GM12878 (cell line): ENCODE results near the gene PHB1. TPM values are rescaled to one million over a fixed set of nuclear protein-coding genes. Genes with fewer than 3 reads are reported as not detected.

Experiments used
- ATAC-seq: fragments of 200-7000 bp; cut with Tn5 transposase; 3 replicates; pipeline ENCODE4 v1.9.1; 2020; ENCODE audit warnings: mild to moderate bottlenecking, moderate library complexity
- BruUV-seq: library from RNA; stranded (reverse); fragments of 400-500 nt; replicated peaks from 2 replicates; lab custom pipeline; 2021; lab: Mats Ljungman, UMichigan
- CTCF ChIA-PET: fragments of 300-600 bp; sonication (Branson Sonifier 250); formaldehyde crosslinking; extraction: SDS; loops from one replicate; lab custom pipeline; 2021; ENCODE audit warnings: inconsistent platforms; lab: Yijun Ruan, JAX
- POLR2A ChIA-PET: fragments of 350-600 bp; formaldehyde crosslinking; extraction: SDS; loops from one replicate; lab custom pipeline; 2021; ENCODE audit warnings: inconsistent platforms; lab: Charles Lee
- RAD21 ChIA-PET: fragments of 300-600 bp; sonication (Branson Sonifier 250); formaldehyde crosslinking; loops from one replicate; lab custom pipeline; 2023; ENCODE audit warnings: antibody characterized with exemption; ENCODE audit not compliant: unreplicated experiment; lab: Charles Lee
- SMC1A ChIA-PET: fragments of 300-600 bp; sonication (Branson Sonifier 250); formaldehyde crosslinking; loops from one replicate; lab custom pipeline; 2023; ENCODE audit not compliant: unreplicated experiment, uncharacterized antibody; lab: Charles Lee
- DNase-seq: peaks from one replicate; pipeline ENCODE4 v3.0.0-alpha.2; 2011; ENCODE audit warnings: low read depth, low spot score
- FAIRE-seq: peaks from 3 replicates; lab custom pipeline; 2011; peaks lifted over from hg19 to GRCh38; lab: Jason Lieb, UNC
- H2AFZ ChIP-seq: 2 replicates; pipeline ENCODE4 v1.6.0; 2011; ENCODE audit warnings: low read depth, low read length, control low read depth; ENCODE audit not compliant: control insufficient read depth
- H3K27ac ChIP-seq: 2 replicates; pipeline ENCODE4 v1.5.1; 2011; ENCODE audit warnings: control low read depth; ENCODE audit not compliant: control insufficient read depth, insufficient read depth
- H3K27me3 ChIP-seq, 2 experiments: replicated peaks in 1 of 2; 2 replicates each; pipeline versions ENCODE4 v1.6.0 to v1.6.1; 2011; ENCODE audit warnings: low read length in 1 of 2; ENCODE audit not compliant: control insufficient read depth in 2 of 2, insufficient read depth in 2 of 2
- H3K36me3 ChIP-seq, 2 experiments: 2 replicates each; pipeline ENCODE4 v1.5.1; 2011; ENCODE audit warnings: low read length in 1 of 2; ENCODE audit not compliant: control insufficient read depth in 2 of 2, insufficient read depth in 2 of 2
- H3K4me1 ChIP-seq: 2 replicates; pipeline ENCODE4 v1.6.1; 2011; ENCODE audit warnings: mild to moderate bottlenecking, low read length, moderate library complexity, mixed read lengths; ENCODE audit not compliant: control insufficient read depth, insufficient read depth
- H3K4me2 ChIP-seq: 2 replicates; pipeline ENCODE4 v1.6.0; 2011; ENCODE audit warnings: control low read depth; ENCODE audit not compliant: control insufficient read depth, insufficient read depth
- H3K4me3 ChIP-seq: fragments of 200-600 bp; sonication (generic); 2 replicates; pipeline ENCODE4 v1.5.1; 2016
- H3K79me2 ChIP-seq: 2 replicates; pipeline ENCODE4 v1.6.0; 2011; ENCODE audit warnings: low read length; ENCODE audit not compliant: control insufficient read depth, insufficient read depth
- H3K9ac ChIP-seq: 2 replicates; pipeline ENCODE4 v1.8.0; 2011; ENCODE audit warnings: low read length, control low read depth, mixed read lengths; ENCODE audit not compliant: control insufficient read depth, insufficient read depth
- H3K9me3 ChIP-seq: replicated peaks from 3 replicates; pipeline ENCODE4 v1.5.1; 2011; ENCODE audit warnings: mild to moderate bottlenecking, low read length; ENCODE audit not compliant: control insufficient read depth, insufficient read depth
- H4K20me1 ChIP-seq: 2 replicates; pipeline ENCODE4 v1.6.0; 2011; ENCODE audit not compliant: control insufficient read depth, insufficient read depth
- ATF7 ChIP-seq: fragments of 450-650 bp; IDR thresholded peaks from 2 replicates; pipeline ENCODE4 v1.6.1; 2016; ENCODE audit warnings: low read depth, mild to moderate bottlenecking
- CBX3 ChIP-seq: fragments of 200-600 bp; sonication (generic); IDR thresholded peaks from 2 replicates; pipeline ENCODE4 v1.6.1; 2016; ENCODE audit warnings: low read depth, borderline replicate concordance
- CBX5 ChIP-seq: sonication (generic); IDR thresholded peaks from 2 replicates; pipeline ENCODE4 v1.6.1; 2016; ENCODE audit warnings: low read depth, moderate library complexity, mild to moderate bottlenecking, inconsistent platforms
- CHD4 ChIP-seq: fragments of 200-600 bp; sonication (generic); IDR thresholded peaks from 2 replicates; pipeline ENCODE4 v1.6.1; 2016; ENCODE audit warnings: mild to moderate bottlenecking
- DPF2 ChIP-seq: fragments of 450-650 bp; IDR thresholded peaks from 2 replicates; pipeline ENCODE4 v1.6.1; 2017; ENCODE audit warnings: mild to moderate bottlenecking
- ETV6 ChIP-seq, 2 experiments: fragments of 450-650 bp in 1 of 2; IDR thresholded peaks in 1 of 2; conservative IDR thresholded peaks in 1 of 2; 2 replicates each; pipeline ENCODE4 v1.6.1; 2014; ENCODE audit warnings: antibody characterized with exemption in 1 of 2, borderline replicate concordance in 1 of 2, low read depth in 1 of 2, mild to moderate bottlenecking in 1 of 2, moderate library complexity in 1 of 2
- NR2C1 ChIP-seq: fragments of 450-650 bp; IDR thresholded peaks from 2 replicates; pipeline ENCODE4 v1.6.1; 2017; ENCODE audit warnings: antibody characterized with exemption, mild to moderate bottlenecking, moderate library complexity
- SP1 ChIP-seq: IDR thresholded peaks from one replicate; pipeline ENCODE4 v1.6.1; 2011; ENCODE audit warnings: low read depth, low read length
- WRNIP1 ChIP-seq: IDR thresholded peaks from 2 replicates; pipeline ENCODE4 v1.6.1; 2011; ENCODE audit warnings: low read depth, low read length, improper control_type of control experiment, borderline replicate concordance
- YY1 ChIP-seq: IDR thresholded peaks from 2 replicates; pipeline ENCODE4 v1.6.1; 2011; ENCODE audit warnings: low read depth, mild to moderate bottlenecking, low read length
- WGBS: methylation state at CpG from one replicate; pipeline ENCODE4 v1.1.6; 2016; ENCODE audit warnings: low lambda C conversion rate; ENCODE audit not compliant: insufficient replicate concordance, insufficient coverage; ENCODE audit errors: missing lambda C conversion rate; 5-methylcytosine and 5-hydroxymethylcytosine counted together
- in situ Hi-C: fragments of 300-500 bp; cut with MboI; formaldehyde crosslinking; loops from 9 replicates; pipeline ENCODE4 v1.14.3; 2018; ENCODE audit warnings: mixed read lengths
- intact Hi-C: fragments of 100-400 bp; cut with micrococcal nuclease; formaldehyde crosslinking; loops from one replicate; pipeline ENCODE4 v1.14.2; 2022; ENCODE audit not compliant: unreplicated experiment
- polyA plus RNA-seq, 11 experiments: library from polyadenylated mRNA; depleted of rRNA in 4 of 11; unstranded in 6 of 11; stranded (reverse) in 5 of 11; fragments of >200 nt; fragmentation: Nextera tagmentation in 4 of 11; fragmentation: Illumina TruSeq in 1 of 11; extraction: Ambion mirVana in 4 of 11; extraction: Trizol in 1 of 11; gene quantifications; 1 replicate in 1 of 11; 2 replicates in 10 of 11; pipeline versions ENCODE4 v1.2.1 to v1.2.3, GENCODE V29; 2011 to 2016; ENCODE audit warnings: inconsistent platforms in 2 of 11, missing spikeins in 2 of 11, low read depth in 1 of 11
- total RNA-seq, 4 experiments: library from RNA; depleted of rRNA in 3 of 4; stranded (reverse); fragments of >200 nt in 3 of 4; fragmentation: Illumina TruSeq in 1 of 4; extraction: Trizol in 1 of 4; gene quantifications; 2 replicates each; pipeline versions ENCODE4 v1.2.1 to v1.2.3, GENCODE V29; 2013 to 2021
- TF ChIP-seq, protein P1 (sequence below): IDR thresholded peaks from 2 replicates; pipeline ENCODE4 v1.6.1; 2012; ENCODE audit warnings: improper control_type of control experiment, low read depth, low read length; ENCODE audit not compliant: insufficient replicate concordance
- TF ChIP-seq, protein P2 (sequence below): fragments of 450-650 bp; IDR thresholded peaks from 2 replicates; pipeline ENCODE4 v1.6.1; 2018; ENCODE audit warnings: mild to moderate bottlenecking, low read depth, moderate library complexity; ENCODE audit not compliant: partially characterized antibody

PHB1 gene
- total and polyA plus RNA-seq, 10 of the 15 experiments (the other 5 are each of a cell fraction or from before 2014, with no cell fraction given), result 117 to 466 (median 248) TPM

DNA sequence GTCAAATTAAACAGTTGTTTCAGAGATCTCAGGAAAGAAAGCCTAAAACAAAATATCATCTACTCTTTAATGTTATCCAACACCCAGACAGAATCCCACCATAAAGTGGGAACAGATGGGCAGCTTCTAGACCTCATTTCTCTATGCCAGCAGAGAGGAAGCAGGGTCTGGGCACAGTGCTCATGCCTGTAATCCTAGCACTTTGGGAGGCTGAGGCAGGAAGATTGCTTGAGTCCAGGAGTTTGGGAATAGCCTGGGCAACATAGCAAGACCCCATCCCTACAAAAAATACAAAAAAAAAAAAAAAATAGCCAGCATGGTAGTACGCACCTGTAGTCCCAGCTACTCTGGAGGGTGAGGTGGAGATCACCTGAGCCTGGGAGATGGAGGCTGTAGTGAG is 39.1 kb downstream of the PHB1 start:
- intact Hi-C loops, result no loop called here
- Histone ChIP-seq H3K27ac (no peak overlapping the region), H3K4me2 (no peak overlapping the region), H3K4me1 (no peaks in the 10 kb centered on the region; the same call in 1 of the 2 replicates), H2AFZ (no peak overlapping the region), H3K79me2 (no peaks in the 10 kb centered on the region), H3K9me3 (no peaks in the 10 kb centered on the region; the same call in 1 of the 3 replicates), H3K27me3 (no peaks in the 10 kb centered on the region), H3K9ac (no peak overlapping the region), H4K20me1 (no peaks in the 10 kb centered on the region), H3K4me3 (no peak overlapping the region), H3K36me3 (no peaks in the 10 kb centered on the region)
- FAIRE-seq (no peak), DNase-seq (no peak), ATAC-seq (no peak)
- in situ Hi-C loops, result no loop called here
- SMC1A ChIA-PET, result interaction anchor here (2.3 kb wide), 1 partner anchor 59 kb away, joined by 9 read pairs; no protein-coding TSS in a partner anchor
- RAD21 ChIA-PET, result no interaction called here
- no TSS peak for BruUV-seq
- POLR2A ChIA-PET, result no interaction called here
- TF ChIP-seq ETV6 (conservative IDR thresholded peaks at IDR 0.05 in 1 of 2, IDR thresholded peaks at IDR 0.05 in 1 of 2; ENCODE audit: borderline replicate concordance in 1 of 2, low read depth in 1 of 2) (no peak), NR2C1 (no peak), CBX5 (no peak), ATF7 (no peak), CHD4 (no peak), SP1 (no peak), DPF2 (no peak), CBX3 (no peak), YY1 (no peak), WRNIP1 (no peak)
- TF ChIP-seq, protein P1, sequence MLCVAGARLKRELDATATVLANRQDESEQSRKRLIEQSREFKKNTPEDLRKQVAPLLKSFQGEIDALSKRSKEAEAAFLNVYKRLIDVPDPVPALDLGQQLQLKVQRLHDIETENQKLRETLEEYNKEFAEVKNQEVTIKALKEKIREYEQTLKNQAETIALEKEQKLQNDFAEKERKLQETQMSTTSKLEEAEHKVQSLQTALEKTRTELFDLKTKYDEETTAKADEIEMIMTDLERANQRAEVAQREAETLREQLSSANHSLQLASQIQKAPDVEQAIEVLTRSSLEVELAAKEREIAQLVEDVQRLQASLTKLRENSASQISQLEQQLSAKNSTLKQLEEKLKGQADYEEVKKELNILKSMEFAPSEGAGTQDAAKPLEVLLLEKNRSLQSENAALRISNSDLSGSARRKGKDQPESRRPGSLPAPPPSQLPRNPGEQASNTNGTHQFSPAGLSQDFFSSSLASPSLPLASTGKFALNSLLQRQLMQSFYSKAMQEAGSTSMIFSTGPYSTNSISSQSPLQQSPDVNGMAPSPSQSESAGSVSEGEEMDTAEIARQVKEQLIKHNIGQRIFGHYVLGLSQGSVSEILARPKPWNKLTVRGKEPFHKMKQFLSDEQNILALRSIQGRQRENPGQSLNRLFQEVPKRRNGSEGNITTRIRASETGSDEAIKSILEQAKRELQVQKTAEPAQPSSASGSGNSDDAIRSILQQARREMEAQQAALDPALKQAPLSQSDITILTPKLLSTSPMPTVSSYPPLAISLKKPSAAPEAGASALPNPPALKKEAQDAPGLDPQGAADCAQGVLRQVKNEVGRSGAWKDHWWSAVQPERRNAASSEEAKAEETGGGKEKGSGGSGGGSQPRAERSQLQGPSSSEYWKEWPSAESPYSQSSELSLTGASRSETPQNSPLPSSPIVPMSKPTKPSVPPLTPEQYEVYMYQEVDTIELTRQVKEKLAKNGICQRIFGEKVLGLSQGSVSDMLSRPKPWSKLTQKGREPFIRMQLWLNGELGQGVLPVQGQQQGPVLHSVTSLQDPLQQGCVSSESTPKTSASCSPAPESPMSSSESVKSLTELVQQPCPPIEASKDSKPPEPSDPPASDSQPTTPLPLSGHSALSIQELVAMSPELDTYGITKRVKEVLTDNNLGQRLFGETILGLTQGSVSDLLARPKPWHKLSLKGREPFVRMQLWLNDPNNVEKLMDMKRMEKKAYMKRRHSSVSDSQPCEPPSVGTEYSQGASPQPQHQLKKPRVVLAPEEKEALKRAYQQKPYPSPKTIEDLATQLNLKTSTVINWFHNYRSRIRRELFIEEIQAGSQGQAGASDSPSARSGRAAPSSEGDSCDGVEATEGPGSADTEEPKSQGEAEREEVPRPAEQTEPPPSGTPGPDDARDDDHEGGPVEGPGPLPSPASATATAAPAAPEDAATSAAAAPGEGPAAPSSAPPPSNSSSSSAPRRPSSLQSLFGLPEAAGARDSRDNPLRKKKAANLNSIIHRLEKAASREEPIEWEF, result no peak
- TF ChIP-seq, protein P2, sequence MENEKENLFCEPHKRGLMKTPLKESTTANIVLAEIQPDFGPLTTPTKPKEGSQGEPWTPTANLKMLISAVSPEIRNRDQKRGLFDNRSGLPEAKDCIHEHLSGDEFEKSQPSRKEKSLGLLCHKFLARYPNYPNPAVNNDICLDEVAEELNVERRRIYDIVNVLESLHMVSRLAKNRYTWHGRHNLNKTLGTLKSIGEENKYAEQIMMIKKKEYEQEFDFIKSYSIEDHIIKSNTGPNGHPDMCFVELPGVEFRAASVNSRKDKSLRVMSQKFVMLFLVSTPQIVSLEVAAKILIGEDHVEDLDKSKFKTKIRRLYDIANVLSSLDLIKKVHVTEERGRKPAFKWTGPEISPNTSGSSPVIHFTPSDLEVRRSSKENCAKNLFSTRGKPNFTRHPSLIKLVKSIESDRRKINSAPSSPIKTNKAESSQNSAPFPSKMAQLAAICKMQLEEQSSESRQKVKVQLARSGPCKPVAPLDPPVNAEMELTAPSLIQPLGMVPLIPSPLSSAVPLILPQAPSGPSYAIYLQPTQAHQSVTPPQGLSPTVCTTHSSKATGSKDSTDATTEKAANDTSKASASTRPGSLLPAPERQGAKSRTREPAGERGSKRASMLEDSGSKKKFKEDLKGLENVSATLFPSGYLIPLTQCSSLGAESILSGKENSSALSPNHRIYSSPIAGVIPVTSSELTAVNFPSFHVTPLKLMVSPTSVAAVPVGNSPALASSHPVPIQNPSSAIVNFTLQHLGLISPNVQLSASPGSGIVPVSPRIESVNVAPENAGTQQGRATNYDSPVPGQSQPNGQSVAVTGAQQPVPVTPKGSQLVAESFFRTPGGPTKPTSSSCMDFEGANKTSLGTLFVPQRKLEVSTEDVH, result no peak
- 93% methylated on average over 1 of the region's 1 CpG for WGBS
- CTCF ChIA-PET, result interaction anchor here (2.1 kb wide), 1 partner anchor 59 kb away, joined by 6 read pairs; no protein-coding TSS in a partner anchor
